ENCODE results near the gene KLF2.
"Not testable (repeated sequence)": the region's sequence is repeated elsewhere in the genome, so short reads cannot be mapped to it uniquely, and the experiment has no call there.

Gene KLF2

DNA sequence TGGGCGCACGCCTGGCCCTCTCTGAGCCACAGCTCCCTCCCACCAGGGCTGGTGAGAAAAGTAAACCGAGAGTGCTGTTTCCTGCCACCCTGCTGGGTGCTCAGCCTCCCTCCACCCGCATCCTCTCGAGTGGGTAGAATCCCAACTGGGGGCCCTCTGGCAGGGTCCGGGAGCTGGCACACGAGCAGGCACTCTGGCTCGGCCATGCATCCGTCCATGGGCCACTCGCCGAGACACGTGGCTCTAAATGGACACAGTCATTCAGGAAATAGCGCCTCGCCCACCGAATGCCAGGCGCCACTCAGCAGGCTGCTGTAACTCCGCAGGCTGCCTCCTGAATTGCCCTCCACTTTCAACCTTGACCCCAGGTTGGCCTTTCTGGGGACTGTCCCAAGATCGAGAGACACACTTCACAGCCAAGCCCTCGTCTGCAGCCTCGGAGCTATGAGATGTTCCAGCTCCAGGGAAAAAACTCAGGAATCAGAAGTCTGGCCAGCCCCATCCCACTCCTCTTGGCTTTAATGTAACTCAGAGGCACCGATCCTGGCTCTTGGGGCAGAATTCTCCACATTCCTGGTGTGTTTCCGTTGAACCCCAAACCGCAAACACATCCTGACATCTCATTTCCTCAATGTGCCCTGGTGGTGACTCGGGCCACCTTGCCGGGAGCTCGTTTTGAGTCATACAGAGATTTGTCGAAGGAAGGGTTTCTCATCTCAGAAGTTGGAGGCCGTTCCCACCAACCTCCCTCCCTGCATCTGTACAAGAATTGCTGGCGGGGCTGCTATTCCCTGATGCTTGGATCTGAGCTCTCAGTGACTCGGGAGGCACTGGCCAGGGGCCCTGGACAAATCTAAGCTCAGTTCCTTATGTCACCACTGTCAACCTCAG lies 14.1 kb downstream of the KLF2 start:
- DNase-seq = peak; percentile 61

DNA sequence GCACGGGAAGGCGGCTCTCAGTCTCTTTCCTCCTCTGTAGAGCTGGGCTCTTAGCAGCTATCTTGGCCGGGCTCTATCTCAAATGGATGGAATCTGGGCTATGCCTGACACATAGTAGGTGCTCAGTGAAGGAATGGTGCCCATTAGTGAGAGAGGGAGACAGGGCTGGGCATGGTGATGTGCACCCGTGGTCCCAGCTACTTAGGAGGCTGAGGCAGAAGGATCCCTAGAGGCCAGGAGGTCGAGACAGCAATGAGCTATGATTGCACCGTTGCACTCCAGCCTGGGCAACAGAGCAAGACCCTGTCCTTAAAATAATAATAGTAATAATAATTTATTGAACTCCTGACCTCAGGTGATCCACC lies 14.7 kb downstream of the KLF2 start:
- no peak for DNase-seq

DNA sequence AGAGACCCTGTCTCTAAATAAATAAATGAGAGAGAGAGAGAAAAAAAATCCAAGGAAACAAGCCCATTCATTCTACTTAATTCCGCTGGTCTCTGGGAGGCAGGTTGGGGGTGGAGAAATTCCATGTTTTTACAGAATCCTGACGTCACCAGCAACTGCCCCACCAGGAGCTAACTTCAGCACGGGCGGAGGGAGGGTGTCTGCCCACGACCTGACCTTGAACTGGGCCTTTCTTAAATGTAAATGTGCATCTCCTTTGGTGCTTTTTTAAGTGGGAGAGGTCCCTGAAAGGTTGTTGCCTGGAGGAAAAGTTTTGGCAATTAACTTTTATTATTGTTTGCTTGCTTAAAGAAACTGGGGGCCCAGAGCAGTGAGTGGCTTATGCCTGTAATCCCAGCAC lies 15.5 kb downstream of the KLF2 start:
- DNase-seq = no peak

DNA sequence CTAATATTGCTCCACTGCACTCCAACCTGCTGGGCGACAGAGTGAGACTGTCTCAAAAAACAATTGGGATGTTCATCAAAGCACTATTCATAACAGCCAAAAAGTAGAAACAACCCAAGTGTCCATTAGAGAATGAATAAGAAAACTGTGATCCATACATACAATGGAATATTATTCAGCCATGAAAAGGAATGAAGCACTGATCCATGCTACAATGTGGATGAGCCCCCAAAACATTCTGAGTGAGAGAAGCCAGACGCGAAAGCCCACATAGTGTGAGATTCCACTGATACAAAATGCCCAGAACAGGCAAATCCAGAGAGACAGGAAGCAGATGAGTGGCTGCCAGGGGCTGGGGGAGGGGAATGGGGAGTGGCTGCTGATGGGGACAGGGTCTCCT lies 16.0 kb downstream of the KLF2 start:
- no peak for DNase-seq

DNA sequence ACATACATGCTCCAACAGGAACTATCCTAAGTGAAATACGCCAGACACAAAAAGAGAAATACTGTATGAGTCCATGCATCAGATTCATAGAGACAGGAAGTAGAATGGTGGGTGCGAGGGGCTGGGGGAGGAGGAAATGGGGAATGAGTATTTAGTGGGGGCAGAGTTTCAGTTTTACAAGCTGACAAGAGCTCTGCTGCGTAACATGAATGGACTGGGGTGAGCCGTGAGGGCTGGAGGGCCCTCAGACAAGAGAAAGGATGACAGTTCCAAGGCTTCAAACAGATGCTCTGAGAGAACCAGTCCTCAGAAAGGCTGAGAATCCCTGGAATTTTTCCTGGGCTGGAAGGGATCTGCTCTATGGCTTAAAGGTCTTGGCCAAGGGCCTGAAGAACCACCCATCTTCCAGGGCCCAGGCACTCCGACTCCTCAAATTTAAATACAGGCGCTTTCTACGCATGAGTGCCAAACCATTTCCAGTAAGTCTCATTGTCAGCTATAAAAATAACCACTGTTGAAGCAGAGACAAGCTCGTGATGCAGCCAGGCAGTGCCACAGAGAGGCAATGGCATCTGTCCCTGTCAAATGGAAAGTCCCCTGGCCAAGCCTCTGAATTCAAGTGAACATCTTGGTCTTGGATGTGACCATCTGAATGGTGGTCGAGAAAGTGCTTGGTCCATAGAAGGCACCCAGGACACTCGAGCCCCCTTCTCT lies 17.5 kb downstream of the KLF2 start:
- DNase-seq = peak; percentile 60

DNA sequence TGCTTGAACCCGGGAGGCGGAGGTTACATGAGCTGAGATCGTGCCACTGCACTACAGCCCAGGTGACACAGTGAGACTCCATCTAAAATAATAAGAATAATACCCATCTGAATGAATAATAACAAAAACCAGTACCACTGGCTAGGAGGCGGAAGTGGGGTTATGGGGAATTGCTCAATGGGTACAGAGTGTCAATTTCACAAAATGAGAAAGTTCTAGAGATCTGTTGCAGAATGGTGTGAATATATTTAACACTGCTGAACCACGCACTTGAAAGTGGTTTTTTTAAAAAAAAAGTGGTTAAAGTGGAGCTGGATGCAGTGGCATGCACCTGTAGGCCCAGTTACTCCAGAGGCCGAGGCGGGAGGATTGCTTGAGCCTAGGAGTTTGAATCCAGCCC lies 18.5 kb downstream of the KLF2 start:
- peak; percentile 56 for DNase-seq

DNA sequence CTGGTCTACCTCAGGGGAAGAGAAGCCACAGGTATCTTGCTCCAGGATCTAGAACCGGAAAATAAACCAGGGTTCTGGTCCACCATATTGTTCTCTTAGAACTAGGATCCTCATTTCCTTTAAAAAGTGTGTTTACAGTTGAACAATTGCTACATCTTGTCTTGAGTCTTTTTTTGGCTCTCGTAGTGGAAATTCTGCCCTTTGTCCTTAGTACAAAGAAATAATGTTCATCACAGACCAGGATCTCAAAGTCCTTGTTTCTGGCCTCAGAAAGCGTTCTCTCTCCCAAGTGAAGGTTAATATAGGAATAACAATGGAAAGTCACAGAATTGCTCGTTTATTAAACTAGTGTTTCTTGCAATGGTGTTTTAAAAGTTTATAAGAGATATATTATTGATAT lies 20.8 kb downstream of the KLF2 start:
- DNase-seq = no peak

DNA sequence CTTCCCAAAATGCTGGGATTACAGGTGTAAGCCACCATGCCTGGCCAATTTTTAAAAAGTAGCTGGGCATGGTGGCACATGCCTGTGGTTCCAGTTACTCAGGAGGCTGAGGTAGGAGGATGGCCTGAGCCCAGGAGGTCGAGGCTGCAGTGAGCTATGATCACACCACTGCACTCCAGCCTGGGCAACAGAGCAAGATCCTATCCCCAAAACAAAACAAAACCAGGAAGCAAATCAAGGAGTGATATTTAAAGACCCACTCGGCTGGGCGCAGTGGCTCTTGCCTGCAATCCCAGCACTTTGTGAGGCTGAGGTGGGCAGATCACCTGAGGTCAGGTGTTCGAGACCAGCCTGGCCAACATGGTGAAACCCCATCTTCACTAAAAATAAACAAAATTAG lies 22.5 kb downstream of the KLF2 start:
- DNase-seq = not testable (repeated sequence)

DNA sequence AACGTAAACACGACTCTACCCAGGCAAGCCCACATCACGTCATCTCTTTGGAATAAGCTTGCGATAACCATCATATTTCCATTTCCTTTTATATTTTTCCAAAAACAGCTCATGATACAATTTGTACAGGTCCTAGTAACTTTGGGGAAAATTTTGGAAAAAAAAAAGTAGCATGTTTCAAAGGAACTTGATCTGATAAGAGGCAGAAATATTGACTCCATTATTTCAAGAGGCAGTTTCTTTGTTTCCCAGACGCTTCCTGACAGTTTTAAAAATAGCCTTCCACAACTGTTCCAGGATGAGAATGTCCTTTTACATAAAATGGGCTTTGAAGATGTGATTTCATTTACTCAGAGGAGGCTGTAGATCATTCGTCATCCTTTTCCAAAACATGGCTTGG lies 23.1 kb downstream of the KLF2 start:
- DNase-seq = no peak

DNA sequence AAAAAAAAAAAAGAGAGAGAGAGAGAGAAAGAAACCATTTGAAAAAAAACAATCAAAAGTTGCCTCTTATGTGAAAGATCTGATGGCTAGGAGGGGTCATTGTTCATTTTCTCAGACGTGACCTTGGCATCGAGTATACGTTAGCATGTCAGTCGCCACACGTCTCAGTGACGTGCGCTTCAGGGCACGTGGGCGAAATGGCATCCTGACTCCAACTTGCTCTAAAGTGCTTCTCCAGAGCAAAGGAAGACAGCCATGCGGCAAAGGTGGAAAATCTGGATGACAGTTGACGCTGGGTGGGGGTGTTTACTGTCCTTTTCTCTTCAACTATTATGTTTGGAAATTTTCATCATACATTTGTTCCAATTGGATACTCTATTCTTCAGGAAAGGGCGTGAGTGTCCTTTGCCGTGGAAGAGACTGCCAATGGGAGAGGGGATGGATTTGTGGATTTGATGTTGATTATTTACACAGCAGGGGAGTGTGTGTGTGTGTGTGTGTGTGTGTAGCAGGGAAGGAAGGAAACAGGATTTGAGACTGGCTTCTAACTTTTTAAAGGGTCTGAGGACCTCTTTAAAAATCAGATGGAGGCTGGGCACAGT lies 25.0 kb downstream of the KLF2 start:
- no peak for DNase-seq

DNA sequence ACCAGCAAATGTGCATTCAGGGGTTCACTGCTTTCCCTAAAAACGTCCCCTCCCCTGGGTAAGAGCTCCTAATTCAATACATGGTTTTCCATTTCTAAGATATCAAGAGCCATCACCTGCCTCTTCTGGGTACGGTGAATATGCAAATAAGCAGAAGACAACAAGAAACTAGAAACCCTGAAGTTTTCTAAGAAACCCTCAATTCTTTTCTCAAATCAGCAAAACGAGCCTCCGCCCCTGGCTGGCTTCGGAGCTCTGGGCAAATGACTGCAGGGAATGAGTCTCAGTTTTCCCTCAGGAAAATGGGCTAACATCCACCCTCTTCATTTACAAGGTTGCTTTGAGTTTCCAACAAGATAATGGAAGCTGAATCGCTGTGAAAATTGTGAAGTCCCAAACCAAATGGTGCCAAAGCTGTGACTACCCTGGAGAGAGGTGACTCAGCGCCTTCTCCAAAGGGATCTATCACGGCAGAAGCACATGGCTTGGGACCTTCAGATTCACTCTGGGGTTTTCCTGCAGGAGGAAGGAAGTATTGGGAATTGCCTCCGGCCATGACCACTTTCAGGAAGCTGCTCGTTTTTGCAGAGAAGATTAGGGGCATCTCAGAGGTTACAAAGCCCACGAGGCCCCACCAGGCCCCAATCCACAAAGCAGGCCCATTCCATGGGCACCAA lies 26.6 kb downstream of the KLF2 start:
- no peak for DNase-seq

DNA sequence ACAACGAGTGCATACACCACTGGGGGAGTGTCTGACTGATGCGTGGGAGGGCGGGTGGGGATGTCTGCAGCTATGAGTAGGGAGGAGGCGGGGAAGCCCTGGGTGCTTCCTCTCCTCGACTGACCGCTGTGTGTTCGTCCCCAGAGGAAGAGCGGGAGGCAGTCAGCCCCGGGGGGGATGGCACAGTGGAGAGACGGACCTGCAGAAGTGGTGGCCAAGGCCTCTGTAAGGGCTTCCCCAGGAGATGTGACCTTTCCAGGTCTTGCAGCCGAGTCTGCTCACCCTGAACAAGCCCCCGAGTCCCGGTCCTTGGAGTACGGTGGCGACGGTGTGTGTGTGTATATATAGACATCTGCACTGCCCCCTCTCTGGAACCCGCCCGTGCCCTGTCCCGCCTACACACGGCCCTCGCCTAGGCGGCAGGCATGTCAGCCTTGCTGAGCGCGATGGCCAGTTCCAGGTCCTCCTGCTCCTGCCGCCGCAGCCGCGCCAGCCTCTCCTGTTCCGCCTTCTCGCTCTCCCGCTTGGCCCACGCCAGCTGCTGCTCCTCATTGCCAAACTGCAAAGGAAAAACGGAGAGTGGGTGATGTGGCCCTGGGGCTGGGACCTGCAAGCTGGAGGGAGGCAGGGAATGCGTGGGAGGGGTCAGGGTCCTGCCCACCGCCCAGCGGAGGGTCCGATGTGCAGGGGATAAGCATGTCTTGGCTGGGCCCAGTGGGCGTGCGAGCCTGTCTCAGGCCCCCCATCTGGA lies 30.8 kb downstream of the KLF2 start:
- DNase-seq = no peak

DNA sequence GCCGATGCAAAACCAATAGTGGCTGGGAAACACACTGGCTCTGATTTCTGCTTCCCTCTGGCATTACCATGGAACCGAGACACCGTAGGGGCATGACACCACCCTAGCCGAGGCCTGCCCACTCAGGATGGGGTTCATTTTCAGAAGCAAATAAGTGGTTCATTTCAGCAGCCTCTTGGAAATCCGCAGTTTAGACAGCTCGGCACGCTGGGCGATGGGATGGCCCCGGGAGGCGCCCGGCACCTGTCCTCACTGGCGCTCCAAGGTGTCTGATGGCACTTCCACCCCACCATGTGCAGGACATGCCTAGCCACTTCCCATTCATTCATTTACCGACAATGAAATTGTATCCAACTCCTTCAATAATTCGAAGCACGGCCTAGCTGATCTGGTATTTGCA lies 33.8 kb downstream of the KLF2 start:
- DNase-seq = no peak

DNA sequence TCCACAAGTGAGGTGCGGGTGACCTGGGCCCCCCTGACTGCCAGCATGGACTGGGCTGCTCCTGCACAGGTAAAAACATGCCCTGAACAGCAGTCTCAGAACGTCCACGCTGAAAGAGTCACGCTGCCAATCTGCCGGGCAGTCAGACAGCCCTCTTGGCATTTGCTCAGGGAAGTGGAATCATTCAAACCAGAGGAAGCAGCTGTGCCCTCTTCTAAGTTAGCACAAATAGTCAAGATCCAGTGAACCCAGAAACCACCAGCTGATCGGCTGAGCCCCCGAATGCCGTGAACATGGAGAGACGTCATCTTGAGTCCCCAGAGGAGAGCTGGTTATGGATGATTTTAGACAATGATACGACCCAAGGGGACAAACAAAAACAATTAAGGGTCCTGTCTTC lies 34.4 kb downstream of the KLF2 start:
- no peak for DNase-seq

DNA sequence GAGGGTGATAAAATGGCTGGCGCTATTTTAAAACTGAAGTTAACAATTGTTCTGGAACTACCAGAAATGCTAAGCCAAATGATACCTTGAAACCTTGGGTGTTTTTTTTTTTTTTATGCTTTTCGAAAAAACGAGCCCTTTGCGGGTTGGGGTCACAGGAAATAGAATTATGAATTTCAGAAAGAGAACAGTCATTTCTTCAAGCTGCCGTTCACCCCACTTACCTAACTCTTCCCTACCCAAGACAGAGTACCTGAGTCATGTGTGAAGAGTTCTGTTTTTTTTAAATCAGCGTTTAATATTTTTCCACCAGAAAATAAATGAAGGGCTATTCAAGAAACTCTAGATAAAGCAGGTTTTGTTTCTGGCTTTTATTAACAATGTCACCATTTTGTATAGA lies 35.3 kb downstream of the KLF2 start:
- DNase-seq = no peak

DNA sequence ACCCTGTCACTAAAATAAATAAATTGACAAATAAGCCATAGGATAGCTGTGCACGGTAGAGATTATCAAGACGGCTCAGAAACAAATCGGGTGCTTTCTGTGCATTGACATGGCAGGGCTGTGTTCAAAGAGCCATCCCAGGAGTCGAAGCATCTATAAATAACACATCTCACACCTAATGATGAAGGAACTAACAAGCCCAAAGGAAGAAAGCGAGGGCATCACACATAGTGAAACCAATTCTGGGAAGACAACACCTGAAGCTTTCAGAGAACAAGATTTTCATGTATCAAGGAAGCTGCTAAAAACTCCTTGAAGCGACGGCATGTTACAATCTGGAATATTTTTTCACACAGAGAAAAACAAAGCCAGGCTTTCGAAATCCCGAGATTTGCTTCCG lies 36.1 kb downstream of the KLF2 start:
- DNase-seq = no peak

DNA sequence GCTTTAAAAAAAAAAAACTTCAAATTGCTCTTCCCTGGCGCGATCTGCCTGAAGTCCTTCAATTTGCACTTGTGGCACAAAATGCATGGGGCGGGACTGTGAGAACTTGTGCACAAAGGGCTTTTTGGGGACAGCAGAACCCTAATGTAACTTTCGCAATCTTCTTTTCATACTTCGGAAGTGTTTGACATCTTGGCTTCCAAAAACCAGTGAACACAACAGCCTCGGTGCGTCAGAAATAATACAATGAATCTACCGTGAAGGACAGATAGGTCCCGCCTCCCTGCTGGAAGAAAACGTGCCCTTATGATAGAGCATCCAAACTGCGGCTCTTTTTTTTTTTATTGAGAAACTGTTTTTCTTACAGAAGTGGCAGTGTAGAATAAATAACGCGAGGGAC lies 36.6 kb downstream of the KLF2 start:
- no peak for DNase-seq

DNA sequence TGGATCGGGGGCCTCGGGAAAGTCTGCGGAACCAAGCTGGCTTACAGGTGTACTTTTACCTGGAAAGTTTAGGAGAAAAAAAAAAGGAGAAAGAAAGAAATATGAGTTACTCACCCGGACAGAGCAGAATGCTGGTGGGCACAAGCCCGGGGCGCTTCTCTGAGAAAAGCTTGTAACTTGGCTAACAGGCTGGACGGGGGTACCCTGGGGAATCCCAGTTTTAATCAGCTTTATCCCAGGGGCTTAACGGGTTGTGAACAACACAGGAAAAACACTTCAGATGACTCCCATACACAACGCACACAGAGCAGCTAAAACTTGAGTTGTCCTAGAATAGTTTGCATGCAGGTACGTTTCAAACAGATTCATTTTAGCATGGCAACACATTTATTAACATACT lies 37.3 kb downstream of the KLF2 start:
- no peak for DNase-seq

DNA sequence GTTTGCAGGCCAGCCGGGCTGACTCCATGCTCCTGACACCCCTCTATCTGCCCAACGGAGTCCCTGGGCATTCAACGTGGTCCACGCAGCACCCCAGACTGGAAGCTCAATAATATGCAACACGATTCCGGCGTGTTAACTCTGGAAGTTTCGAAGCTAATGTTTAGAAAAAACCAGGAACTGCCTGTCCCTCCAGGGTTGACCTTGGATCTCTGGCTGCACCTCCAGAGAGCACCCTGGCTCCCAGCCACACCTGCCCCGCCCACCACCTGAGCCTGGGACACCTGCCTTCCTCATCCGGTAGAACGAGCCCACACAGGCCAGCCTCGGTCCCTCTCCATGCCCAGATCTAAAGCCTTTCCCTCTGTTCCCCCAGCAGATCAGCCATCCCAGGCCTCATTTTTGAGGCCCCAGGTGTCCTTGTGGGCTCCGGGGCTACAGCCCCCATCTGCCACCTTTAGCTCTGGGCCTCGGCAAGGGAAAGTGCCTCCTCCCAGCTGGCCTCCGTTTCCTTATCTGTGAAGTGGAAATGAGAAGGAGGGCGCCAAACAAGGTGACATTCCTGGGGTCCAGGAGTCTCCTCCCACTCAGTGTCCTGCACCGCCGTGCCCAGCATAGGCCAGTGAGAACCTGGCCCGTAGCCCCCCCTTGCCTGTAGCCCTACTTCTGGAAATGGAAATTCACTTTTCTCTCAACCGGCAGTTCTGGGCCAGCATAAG lies 38.7 kb downstream of the KLF2 start:
- no peak for DNase-seq

DNA sequence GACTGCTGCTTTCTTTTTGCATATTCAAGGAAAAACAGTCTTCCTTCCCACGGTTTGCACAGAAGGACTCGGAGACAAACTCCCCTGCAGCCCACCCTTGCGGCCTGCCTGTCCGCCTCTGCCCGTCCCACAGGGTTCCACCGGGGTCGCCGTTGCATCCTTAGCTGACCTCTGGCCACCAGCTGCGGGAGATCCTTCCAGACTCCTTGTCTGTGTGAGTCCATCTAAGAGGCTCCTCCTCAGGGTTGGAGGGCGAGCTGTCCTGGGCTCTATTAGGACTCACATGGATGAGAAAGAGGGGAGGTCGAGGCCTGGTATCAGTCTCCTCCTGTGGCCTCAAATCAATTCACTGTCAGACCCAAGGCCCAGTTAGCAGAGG lies 39.2 kb downstream of the KLF2 start:
- no peak for DNase-seq

DNA sequence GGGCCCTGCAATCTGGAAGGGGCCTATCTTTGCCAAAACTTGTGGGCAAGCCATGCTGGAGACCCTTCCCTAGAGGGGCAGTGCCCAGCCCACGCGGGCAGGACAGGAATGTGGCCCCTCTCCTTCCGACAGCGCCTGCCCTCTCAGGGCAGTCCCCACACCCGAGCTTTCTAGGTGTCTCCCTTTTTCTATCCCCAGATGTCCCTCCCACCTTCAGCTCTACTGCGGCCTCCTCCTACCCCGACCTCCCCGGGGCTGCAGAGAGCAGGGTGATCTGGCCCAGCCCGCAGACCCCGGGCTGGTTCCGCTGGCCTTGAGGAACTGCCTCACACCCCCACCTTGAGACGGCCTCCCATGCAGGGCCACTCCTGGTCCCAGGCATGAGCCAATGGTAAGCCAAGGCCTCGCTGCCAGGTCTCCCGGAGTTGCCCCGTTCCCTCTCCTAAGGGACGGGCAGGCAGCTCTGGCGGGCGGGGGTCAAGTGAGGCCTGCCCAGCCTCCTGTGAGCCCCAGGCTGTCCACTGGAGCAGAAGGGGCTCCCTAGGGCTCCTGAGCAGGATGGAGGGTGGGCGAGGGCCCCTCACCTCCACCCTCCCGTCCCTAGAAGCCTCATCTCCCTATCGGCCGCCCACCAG lies 39.7 kb downstream of the KLF2 start:
- DNase-seq = no peak
